EL (cell line): ENCODE data around the gene CDCA4.
"Not testable (repeated sequence)": the region's sequence is repeated elsewhere in the genome, so short reads cannot be mapped to it uniquely, and the experiment has no call there.

ENCODE experiments used
- DNase-seq: peaks from one replicate; pipeline ENCODE4 v3.0.0-alpha.2; 2016

The CDCA4 gene

DNA sequence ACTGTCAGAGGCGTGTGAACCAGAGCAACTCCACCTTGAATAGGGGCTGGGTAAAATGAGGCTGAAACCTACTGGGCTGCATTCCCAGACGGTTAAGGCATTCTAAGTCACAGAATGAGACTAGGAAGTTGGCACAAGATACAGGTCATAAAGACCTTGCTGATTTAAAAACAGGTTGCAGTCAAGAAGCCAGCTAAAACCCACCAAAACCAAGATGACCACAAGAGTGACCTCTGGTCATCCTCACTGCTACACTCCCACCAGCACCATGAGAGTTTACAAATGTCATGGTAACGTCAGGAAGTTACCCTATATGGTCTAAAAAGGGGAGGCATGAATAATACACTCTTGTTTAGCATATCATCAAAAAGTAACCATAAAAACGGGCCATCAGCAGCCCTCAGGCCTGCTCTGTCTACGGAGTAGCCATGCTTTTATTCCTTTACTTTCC is 11.6 kb upstream of the CDCA4 start:
- peak; percentile 61 for DNase-seq

DNA sequence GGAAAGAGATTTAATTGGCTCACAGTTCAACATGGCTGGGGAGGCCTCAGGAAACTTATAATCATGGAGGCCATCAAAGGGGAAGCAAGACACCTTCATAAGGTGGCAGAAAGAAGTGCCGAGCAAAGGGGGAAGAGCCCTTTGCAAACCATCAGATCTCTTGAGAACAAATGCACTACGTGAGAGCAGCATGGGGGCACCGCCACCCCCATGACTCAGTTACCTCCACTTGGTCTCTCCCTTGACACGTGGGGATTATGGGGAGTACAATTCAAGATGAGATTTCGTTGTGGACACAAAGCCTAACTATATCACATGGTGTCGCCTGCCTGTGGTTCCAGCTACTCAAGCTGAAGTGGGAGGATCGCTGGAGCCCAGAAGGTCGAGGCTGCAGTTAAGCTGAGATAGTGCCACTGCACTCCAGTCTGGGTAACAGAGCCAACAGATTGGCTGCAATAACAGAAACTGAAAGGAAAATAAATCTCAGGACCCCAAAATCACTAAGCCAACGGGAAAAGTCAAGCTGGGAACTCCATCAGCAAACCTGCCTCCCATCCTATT is 10.0 kb upstream of the CDCA4 start:
- DNase-seq, result no peak

DNA sequence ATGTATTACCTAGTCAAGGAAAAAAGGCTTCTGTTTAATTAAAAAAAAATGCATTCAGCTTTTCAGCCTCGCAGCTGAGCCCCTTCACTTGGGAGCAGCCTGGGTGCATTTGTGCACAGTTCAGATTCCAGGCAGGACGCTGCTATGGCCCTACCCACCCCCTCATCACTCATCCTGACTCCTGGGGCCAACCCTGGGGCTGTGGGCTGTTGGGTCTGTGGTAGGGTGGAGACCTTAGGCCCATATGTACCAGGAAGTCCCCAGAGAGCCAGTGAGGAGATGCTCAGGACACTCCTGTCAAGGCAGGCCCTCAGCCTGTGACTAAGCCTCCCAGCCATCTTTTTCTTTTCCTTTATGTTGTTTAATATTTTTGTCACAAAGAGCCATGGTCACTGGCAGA is 9.3 kb upstream of the CDCA4 start:
- no peak for DNase-seq

DNA sequence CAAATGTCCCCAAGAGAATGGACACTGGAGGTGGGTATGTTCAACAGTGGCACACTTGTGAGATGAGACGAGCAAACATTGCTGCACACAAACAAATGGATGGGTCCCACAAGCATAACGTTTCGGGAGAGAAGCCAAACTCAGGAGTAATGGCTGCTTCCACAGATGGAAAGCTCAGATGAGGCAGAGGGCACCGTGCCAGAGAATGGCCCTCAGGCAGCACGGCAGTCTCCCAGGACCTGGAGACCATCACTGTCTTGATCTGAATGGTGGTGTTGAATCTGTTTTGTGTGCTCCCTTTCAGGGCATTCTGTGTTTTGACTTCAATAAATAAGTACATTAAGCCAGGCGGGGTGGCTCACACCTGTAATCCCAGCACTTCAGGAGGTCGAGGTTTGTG is 8.5 kb upstream of the CDCA4 start:
- DNase-seq, result no peak

DNA sequence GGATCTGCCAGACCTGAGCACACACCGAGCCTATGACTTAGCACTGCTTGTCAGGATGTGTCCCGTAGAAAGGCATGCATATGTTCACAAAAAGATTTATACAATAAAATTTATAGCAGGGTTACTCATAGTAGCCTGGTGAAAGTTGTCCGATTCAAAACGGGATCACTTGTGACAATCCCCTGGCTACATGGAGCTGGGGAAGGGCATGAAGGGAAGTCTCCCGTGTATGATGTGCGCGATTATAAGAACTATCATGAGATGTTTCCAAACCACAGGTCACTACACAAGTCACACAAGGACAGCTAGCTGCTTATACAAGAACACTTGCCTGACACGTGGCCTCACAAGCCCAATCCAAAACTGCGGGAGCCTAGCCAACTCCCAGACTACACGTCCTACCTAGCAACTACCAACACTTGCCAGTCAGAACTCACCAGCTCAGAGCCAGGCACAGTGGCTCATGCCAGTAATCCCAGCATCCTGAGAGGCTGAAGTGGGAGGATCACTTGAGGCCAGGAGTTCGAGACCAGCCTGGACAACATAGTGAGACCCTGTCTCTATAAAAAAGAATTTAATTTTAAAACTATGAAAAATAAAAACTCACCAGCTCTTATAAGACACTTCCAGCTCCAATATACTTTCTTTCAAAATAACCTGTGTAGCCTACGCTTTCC is 7.5 kb upstream of the CDCA4 start:
- DNase-seq, result peak; percentile 40

DNA sequence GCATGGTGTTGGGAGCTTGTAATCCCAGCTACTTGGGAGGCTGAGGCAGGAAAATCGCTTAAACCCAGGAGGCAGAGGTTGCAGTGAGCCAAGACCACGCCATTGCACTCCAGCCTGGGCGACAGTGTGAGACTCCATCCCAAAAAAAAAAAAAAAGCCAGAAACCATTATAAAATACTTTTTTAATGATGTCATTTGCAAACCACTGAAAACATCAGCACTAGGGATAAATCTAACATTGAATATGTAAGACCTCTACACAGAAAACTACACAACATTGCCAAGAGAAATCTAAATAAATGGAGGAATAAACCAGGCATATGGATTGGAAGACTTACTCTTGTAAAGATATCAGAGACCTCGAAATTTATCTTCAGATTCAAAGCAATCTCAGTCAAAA is 6.8 kb upstream of the CDCA4 start:
- not testable (repeated sequence) for DNase-seq

DNA sequence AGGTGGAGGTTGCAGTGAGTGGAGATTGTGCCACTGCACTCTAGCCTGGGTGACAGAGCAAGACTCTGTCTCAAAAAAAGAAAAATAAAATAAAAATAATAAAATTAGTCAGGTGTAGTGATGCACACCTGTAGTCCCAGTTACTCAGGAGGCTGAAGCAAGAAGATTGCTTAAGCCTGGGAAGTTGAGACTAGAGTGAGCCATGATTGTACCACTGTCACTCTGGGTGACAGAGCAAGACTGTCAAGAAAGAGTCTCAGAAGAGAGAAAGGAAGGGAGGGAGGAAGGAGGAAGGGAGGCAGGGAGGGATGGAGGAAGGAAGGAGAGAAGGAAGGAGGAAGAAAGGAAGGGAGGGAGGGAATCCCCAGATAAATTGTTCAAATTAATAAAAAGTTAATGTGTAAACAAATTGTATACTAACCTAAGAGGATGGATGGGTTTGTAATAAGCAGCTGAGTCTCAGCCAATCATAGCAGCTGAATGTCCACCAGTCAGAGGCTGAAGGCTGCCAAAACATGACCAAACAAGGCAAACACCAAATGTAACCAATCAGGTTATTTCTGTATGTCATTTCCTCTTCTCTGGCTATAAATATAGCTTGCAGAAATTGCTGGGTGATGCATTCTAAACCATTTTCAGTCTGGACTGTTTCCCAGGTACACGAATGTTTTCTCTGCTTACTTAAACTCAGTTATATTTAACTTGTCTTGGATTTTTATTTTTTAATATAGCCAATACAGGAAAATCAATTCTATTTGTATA is 6.1 kb upstream of the CDCA4 start:
- peak; percentile 60 for DNase-seq

DNA sequence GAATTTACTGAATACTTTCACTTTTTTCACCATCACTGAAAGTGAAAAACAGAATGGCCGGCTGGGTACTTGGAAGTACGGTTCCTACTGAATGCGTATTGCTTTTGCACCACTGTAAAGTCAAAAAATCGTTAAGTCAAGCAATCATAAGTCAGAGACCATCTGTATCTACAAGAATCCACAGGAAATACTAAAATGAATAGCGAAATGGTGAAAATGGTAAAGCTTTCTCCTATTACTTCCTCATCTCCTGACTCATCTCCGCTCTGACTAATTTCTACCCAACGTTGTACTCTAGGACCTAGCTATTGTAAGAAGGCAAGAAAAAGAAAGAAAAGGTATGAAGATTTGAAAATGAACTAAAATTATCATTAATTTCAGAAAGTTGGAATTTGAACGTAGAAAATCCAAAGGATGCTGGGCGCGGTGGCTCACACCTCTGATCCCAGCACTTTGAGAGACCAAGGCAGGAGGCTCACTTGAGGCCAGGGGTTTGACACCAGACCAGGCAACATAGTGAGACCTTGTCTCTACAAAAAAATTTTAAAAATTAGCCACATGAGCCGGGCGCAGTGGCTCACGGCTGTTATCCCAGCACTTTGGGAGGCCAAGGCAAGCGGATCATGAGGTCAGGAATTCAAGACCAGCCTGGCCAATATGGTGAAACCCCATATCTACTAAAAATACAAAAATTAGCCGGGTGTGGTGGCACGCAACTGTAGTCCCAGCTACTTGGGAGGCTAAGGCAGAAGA is 5.3 kb upstream of the CDCA4 start:
- peak; percentile 84 for DNase-seq

DNA sequence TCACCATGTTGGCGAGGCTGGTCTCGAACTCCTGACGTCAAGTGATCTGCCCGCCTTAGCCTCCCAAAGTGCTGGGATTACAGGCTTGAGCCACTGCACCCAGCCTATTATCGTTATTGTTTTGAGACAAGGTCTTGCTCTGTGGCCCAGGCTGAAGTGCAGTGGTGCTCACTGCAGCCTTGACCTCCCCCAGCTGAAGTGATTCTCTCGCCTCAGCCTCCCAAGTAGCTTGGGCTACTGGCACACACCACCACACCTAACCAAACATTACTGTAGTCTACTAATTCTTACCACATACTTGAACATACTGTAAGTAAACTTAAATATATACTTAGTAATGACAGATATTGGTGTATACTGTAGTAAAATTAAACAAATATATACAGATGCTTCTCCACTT is 4.5 kb upstream of the CDCA4 start:
- DNase-seq, result no peak

DNA sequence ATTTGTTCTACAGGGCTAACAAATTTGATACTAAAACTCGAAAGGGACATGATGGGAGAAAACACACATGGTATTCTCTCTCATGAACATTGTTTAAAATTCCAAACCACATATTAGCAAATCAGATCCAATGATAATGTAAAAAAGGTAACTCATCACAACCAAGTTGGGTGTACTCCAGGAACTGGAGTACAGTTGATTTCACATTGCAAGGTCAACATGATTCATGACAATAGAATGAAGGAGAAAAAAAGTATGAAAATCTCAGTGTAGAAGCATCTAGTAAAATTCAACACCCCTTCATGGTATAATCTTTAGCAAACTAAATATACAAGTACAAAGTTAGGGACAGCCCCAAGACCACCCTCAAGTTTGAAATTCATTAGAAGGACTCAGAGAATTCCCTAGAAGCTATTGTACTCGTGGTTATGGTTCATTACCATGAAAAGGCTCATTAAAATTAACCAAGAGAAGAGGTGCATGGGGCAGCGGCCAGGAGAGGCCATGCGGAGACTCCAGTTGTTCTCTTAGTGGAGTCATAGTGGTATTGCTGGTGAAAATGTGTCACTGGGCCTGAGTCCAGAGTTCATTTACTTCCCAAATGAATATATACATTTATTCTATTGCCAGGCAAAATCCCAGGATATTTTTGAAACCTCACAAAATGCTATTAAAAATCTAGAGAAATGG is 3.1 kb upstream of the CDCA4 start:
- DNase-seq, result peak; percentile 83

DNA sequence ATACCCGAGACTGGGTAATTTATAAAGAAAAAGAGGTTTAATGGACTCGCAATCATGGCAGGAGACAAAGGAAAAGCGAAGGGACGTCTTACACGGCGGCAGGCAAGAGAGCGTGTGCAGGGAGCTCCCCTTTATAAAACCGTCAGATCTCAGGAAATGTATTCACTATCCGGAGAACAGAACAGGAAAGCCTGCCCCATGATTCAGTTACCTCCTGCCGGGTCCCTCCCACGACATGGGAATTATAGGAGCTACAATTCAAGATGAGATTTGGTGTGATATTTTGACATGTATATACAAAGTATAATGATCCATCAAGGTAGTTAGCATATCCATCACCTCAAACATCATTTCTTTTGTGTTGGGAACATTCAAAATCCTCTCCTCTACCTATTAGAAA is 2.3 kb upstream of the CDCA4 start:
- DNase-seq, result no peak

DNA sequence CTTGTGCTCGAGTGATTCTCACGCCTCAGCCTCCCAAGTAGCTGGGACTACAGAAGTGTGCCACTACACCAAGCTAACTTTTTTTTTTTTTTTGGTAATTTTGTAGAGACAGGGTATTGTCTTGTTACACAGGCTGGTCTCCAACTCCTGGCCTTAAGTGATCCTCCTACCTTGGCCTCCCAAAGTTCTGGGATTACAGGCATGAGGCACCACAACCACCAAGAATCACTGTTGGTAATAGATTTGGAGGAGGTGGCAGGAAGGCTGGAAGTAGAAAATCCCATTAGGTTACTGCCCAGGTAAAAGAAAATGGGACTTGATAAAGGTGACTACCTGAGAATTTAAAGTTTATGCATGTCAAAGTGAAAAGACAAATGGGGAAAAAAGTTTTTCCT is 1.4 kb upstream of the CDCA4 start:
- DNase-seq, result no peak

DNA sequence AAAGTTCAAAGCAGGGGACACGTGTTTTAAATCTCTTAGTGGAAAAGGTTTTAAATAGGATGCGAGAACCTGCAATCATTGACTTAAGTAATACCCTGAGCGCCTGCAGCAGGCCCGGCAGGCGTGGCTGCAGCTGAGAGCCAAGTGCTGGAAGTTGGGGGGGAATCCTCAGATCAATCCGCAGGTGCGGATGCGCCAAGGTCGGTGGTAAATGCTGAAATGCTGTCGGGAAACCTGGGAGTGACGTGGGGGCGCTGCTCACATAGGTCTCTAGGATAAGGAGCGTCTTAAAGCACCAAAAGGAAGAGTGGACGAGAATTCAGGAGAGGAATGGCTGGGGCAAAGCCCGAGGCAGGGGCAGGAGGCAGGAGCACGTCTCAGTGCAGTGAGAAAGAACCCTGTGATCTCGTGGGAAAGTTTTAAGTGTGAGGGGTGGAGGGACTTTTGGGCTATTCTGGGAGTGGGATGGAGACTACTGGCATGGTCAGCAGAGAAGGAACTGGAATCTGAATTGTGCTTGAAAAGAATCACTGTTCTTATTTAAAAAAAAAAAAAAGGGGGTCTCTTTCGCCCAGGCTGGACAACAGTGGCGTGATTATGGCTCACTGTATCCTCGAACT is 883 bp upstream of the CDCA4 start:
- peak; percentile 57 for DNase-seq

DNA sequence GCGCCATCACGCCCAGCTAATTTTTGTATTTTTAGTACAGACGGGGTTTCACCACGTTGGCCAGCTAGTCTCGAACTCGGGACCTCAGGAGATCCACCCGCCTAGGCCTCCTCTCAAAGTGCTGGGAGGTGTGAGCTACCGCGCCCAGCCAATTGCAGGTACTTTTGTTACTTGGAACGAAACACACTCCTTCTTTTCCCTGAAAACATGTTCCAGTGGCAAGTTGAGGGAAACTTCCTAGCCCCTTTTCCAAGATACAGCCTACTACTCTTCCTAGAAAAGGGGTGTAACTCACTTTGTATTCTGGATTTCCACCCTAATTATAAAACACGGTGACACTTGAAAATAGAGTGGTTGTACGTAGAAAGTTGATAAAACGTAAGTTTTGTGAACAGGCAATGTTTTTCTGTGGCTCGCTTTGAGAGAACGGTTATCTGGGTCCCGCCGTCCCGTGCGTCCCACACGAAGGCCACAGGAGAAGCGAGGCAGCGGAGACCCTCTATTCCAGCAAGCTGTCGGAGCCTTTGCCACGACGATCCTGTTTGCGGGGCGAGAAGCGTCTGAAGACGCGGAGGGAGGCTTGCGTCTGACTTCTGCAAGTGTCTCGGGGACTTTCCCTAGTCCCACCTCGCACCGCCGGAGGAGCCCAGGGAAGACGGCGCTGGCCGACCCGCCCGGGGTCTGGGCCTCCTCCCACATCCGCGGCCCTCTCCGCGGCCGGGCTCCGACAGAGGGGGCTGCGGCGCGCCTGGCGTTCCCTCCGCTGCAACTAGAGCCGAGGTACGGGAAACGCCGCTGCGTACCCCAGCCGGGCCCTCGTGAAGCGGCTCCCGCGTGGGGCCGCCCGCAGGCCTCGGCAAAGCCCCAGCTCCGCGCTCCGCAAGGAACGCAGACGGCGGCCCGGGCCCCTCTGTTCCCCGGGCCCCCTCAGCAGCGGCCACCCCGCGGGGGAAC is 745 bp downstream of the CDCA4 start:
- no peak for DNase-seq

DNA sequence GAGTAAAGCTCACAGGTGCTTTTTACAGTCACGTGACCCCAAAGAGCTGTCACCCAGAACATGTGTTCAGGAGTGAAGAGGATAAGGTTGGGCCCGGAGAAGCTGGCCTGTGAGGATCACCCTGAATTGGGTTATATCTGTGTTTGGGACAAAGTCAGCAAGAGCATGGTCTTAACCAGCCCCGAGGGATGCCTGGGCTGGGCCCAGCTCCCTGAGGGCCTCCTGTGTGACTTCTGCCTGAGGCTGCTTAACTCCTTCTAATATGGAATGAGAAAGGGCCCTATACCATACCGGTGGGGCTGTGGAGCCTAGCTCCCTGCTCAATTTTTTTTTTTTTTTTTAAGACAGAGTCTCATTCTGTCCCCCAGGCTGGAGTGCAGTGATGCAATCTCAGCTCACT is 2.5 kb downstream of the CDCA4 start:
- no peak for DNase-seq

DNA sequence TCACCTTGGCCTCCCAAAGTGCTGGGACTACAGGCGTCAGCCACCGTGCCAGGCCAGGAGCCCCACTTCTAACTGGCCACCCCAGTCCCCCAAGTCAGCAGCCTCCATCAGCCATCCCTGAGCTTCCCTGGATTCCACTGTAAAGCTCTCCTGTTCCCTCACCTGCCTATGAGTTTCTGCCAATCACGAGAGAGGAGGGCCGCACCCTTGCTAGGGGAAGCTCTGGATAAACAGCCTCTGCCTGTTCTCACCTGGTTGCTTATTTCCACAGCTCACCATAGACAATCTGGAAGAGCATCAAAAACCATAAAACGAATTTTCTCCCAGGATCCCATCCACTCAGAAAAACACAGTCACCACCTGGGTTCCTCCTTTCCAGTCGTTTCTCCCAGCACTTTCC is 5.0 kb downstream of the CDCA4 start:
- no peak for DNase-seq

DNA sequence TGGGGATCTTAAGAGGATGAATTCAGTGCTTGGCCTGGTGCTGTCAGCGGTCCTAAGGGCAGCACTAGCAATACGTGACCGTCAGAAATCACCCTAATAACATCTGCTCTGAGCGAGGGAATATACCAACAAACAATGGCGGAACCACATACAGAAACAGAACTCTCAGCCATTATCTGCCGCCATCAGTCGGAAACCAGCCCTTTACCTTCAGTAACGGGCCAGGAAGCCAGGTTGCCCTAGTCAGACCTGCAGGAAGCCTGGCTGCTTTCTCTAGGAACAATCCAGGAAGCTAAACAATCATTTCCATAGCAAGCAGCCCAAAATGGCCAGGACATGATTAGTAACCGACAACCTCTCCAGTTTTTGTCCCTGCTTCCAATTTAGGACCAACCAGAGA is 5.6 kb downstream of the CDCA4 start:
- DNase-seq, result no peak

DNA sequence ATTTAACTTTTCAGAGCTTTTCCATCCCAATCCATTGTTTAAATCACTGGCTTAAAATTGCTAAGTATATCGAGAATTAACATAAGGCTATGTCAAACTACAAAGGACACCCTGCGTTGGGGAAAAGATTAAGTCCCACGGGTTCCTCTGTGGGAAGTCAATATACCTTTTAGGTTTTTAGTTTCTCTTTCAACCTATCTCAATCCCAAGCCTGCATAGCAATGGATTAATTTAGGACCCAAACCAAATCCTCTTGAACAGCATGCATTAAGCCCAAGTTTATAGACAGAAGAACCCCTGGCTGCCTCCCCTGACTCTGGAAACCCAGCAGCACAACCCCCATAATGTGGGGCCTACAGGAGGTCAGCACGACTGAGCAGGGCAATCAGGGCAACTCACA is 6.3 kb downstream of the CDCA4 start:
- DNase-seq, result no peak

DNA sequence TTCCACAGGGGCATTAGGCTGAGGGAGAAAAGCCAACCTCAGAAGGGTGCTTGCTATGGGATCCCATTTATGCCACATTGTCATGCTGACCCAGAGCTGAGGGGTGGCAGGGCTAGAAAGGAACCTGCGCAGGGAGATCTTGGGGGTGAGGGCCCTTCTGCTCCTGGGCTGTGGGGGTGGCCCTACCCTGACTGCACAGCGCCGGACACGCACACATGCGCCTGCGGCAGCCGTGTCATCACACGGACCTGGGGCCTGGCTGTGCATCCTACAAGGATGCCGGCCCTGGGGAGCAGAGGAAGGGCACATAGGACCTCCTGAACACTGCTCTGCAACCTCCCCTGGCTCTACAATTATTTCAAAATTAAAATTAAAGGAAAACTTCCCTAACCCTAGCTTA is 6.9 kb downstream of the CDCA4 start:
- no peak for DNase-seq

DNA sequence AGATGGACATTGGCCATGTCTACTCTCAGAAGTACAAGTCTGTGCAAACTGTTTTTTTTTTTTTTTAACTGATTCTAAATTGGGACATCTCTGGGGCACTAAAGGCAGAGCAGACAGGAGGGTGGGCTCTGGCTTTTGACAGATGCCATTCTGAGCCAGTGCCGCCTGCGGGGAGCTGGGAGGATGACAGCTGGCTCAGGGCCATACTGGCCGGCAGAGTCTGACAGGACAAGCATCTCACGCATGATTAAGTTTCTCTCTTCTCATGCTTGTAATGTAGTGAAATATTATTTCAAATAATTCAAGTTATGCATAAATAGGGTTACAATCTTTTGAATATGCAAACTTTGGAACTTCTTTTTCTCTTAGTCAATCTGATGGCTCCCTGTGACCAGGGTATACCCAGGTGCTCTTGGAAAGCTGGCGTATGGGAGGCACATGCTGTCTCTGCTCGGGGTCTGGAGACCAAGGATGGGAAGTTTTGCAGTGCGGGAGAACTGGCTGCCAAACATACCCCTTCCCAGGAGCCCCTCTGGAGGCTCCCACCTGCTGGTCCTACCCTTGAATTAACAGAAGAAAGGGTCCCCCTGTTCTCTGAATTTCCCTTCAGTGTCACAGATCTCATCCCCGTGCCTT is 7.6 kb downstream of the CDCA4 start:
- DNase-seq, result no peak
